ENCODE measurements around the gene ZBTB18.

The ZBTB18 gene

GRCh38 chr1:244097523-244098405 is 46.7 kb downstream of the ZBTB18 start:
- no peak for DNase-seq (ENCODE audit: low read depth)
- TF ChIP-seq, protein P1, sequence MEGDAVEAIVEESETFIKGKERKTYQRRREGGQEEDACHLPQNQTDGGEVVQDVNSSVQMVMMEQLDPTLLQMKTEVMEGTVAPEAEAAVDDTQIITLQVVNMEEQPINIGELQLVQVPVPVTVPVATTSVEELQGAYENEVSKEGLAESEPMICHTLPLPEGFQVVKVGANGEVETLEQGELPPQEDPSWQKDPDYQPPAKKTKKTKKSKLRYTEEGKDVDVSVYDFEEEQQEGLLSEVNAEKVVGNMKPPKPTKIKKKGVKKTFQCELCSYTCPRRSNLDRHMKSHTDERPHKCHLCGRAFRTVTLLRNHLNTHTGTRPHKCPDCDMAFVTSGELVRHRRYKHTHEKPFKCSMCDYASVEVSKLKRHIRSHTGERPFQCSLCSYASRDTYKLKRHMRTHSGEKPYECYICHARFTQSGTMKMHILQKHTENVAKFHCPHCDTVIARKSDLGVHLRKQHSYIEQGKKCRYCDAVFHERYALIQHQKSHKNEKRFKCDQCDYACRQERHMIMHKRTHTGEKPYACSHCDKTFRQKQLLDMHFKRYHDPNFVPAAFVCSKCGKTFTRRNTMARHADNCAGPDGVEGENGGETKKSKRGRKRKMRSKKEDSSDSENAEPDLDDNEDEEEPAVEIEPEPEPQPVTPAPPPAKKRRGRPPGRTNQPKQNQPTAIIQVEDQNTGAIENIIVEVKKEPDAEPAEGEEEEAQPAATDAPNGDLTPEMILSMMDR (IDR thresholded peaks at IDR 0.05; ENCODE audit: insufficient read depth, low read depth, low read length, missing control alignments) = no peak
- H3K4me3 ChIP-seq (ENCODE audit: low read length) = no peak overlapping the region

GRCh38 chr1:244099258-244099930 is 48.3 kb downstream of the ZBTB18 start:
- DNase-seq (ENCODE audit: low read depth) = peak; percentile 10
- no peak overlapping the region for H3K4me3 ChIP-seq (ENCODE audit: low read length)

DNA sequence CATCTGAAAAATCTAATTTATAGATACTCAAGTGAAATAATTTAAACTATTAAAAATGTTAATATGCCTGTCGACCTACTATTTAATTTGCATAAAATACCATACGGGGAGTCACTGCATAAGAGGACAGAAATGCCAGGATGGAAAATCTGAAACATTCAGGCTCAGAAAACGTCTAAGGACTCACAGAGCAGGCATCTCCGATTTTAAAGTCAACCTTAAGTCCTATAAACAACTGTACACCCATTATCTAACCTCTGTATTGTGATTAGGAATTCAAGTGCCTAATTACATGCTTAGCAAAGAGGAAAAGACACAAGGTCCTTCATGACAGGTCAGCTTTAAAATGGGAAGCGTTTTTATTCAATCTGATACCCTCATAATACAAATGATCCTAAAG is 49.2 kb downstream of the ZBTB18 start:
- TF ChIP-seq, protein P1 (IDR thresholded peaks at IDR 0.05; ENCODE audit: insufficient read depth, low read depth, low read length, missing control alignments) = no peak
- H3K4me3 ChIP-seq (ENCODE audit: low read length) = no peak overlapping the region
- DNase-seq (ENCODE audit: low read depth) = no peak

More at GRCh38 chr1:244099258-244099930, 48.3 kb downstream of the ZBTB18 start:
- TF ChIP-seq, protein P1 (IDR thresholded peaks at IDR 0.05; ENCODE audit: insufficient read depth, low read depth, low read length, missing control alignments) = no peak

GRCh38 chr1:244100704-244101453 is 49.8 kb downstream of the ZBTB18 start:
- no peak for DNase-seq (ENCODE audit: low read depth)
- no peak overlapping the region for H3K4me3 ChIP-seq (ENCODE audit: low read length)
- TF ChIP-seq, protein P1 (IDR thresholded peaks at IDR 0.05; ENCODE audit: insufficient read depth, low read depth, low read length, missing control alignments) = no peak

- H3K4me3 ChIP-seq (ENCODE audit: low read length) = no peak overlapping the region
- TF ChIP-seq, protein P1 (IDR thresholded peaks at IDR 0.05; ENCODE audit: insufficient read depth, low read depth, low read length, missing control alignments) = no peak
- DNase-seq (ENCODE audit: low read depth) = no peak
These were observed 51.0 kb downstream of the ZBTB18 start for GRCh38 chr1:244102046-244102445.

- TF ChIP-seq, protein P1 (IDR thresholded peaks at IDR 0.05; ENCODE audit: insufficient read depth, low read depth, low read length, missing control alignments) = no peak
- H3K4me3 ChIP-seq (ENCODE audit: low read length) = no peak overlapping the region
- no peak for DNase-seq (ENCODE audit: low read depth)
These were observed 51.4 kb downstream of the ZBTB18 start for GRCh38 chr1:244102468-244102867.

Data from epithelial cell of esophagus (primary cell).